Ovary (tissue), 9 donors: ENCODE results near the gene FRMD4A. TPM values are rescaled to one million over a fixed set of nuclear protein-coding genes. Genes with fewer than 3 reads are reported as not detected.

Experiments used
- DNase-seq, 5 donors: peaks; one replicate each; pipeline ENCODE4 v3.0.0-alpha.2; 2019 to 2020
- H3K27ac ChIP-seq, 2 donors: fragments of 200-600 bp; one replicate each; pipeline versions ENCODE4 v1.5.1 to v1.8.0; 2019 to 2022
- H3K27me3 ChIP-seq: fragments of 200-600 bp; one replicate; pipeline ENCODE4 v1.8.0; 2022
- H3K36me3 ChIP-seq: fragments of 200-600 bp; sonication (generic); one replicate; pipeline ENCODE4 v1.5.1; 2019
- H3K4me1 ChIP-seq: one replicate; pipeline ENCODE4 v1.8.1; 2013; ENCODE audit warnings: mild to moderate bottlenecking, moderate library complexity; ENCODE audit not compliant: insufficient read depth
- H3K4me3 ChIP-seq: fragments of 200-600 bp; sonication (generic); one replicate; pipeline ENCODE4 v1.5.1; 2017
- H3K9me3 ChIP-seq, 2 donors: fragments of 200-600 bp in 1 of 2; sonication (generic) in 1 of 2; one replicate each; pipeline versions ENCODE4 v1.5.1 to v1.8.1; 2013 to 2019; ENCODE audit warnings: mild to moderate bottlenecking in 1 of 2, moderate library complexity in 1 of 2
- EP300 ChIP-seq: sonication (generic); formaldehyde crosslinking; IDR thresholded peaks from one replicate; pipeline ENCODE4 v1.6.1; 2017; ENCODE audit warnings: antibody characterized with exemption
- POLR2A ChIP-seq: fragments of 450-650 bp; IDR thresholded peaks from one replicate; pipeline ENCODE4 v1.6.1; 2017; ENCODE audit warnings: antibody characterized with exemption, mild to moderate bottlenecking, moderate library complexity
- WGBS, 3 donors: extraction: QIAGEN DNeasy Blood & Tissue Kit in 1 of 3; methylation state at CpG; one replicate each; pipeline versions ENCODE4 v1.1.5 to v1.1.7; 2013 to 2017; 5-methylcytosine and 5-hydroxymethylcytosine counted together
- intact Hi-C, 4 donors: fragments of 100-400 bp; cut with DNase I; formaldehyde crosslinking; loops; one replicate each; pipeline versions ENCODE4 v1.11.0 to v1.15.1; 2022 to 2023
- polyA plus RNA-seq, 2 donors: library from polyadenylated mRNA; stranded (reverse); fragments of 200-250 nt in 1 of 2; fragments of 350-450 nt in 1 of 2; fragmentation: Illumina TruSeq in 1 of 2; extraction: RNeasy Lipid Tissue Mini Kit (QIAGEN cat#74804) in 1 of 2; gene quantifications; one replicate each; pipeline ENCODE4 v1.2.3, GENCODE V29; 2013 to 2014
- total RNA-seq, 7 donors: library from RNA; depleted of rRNA in 2 of 7; stranded (reverse); fragments of >200 nt in 2 of 7; fragmentation: NEBNext Ultra II Directional in 3 of 7; extraction: Animal tissue kit (Norgen Biotek cat#: 25700) in 3 of 7; gene quantifications; one replicate each; pipeline versions ENCODE4 v1.1.0 to v1.2.4, GENCODE V29; 2016 to 2023
- TF ChIP-seq, protein P1 (sequence below), 3 donors: fragments of 450-650 bp in 2 of 3; fragments of 200-600 bp in 1 of 3; IDR thresholded peaks; one replicate each; pipeline versions ENCODE4 v1.5.1 to v1.8.0; 2016 to 2022; ENCODE audit warnings: antibody characterized with exemption in 3 of 3, mild to moderate bottlenecking in 1 of 3
- donor health status: DM: no; HTN: no; CAD: no; lungs with moderate emphysema.
- donor health status: DM: no; HTN: no; CAD: no.
- donor health status: Bipolar disorder and iron deficiency.
- donor health status: DM: yes; HTN: yes; CAD: no.
- donor health status: DM: no; HTN: no; CAD: no.
- donor health status: DM: yes; HTN: yes; CAD: no.

Gene FRMD4A
- total and polyA plus RNA-seq, 9 donors, result 5.5 to 24.7 (median 11.3) TPM

DNA sequence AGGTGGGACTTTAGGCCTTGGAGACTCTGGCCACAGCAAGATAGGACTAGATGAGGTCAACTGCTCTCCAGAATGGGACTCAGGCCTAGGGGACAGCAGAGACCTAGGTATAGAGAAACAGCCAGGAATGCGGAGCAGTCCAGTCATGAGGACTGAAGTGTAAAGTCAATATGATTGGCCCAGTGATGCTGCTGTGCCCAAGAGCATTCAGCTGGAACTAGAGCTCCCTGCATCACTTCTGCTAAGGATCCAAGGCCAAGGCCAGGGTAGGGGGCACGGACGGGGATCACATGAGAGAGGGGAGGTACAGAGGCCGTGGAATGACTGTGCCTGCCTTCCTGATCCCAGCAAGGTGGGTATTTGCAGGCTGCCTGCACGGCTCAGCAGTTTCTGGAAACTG is 237.9 kb downstream of the FRMD4A start:
- H3K27me3 ChIP-seq, result no peaks in the 10 kb centered on the region
- 86 to 90% (median 89%) methylated on average over 5 of the region's 5 CpGs for WGBS, 3 donors

DNA sequence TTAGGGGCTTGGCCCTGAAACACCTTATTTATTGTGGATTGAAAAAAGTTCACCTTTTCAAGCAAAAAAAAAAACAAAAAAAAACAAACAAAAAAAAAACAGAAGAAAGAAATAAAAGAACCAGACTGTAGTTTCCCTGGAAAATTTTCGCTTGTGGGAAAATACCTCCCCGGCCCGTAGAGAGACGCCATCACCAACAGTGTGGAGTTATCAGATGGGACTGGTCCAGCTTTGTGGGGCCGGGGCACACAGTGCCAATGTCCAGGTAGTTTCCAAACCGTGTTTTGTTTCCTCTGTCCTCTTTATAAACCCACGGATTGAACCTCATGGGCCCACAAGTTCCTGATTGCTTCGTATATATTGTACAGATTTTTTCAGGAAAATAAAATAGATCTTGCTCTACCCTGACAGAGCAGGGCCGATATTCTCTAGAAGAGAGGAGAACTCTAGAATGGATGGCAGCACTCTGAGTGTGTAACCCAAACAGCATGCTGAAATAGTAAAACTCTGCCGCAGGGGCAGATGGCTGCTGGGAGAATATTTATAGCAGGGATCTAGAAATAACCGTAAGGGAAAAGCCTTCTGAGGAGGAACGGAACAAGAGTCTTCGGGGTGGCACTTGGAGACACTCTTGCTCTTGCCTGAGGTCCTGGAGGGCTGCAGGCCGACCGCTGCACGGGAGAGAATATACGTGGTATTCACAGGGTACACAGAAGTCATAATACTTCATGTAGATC is 241.0 kb downstream of the FRMD4A start:
- Histone ChIP-seq H3K27me3 (no peaks in the 10 kb centered on the region), H3K27ac (no peak overlapping the region), H3K4me3 (no peak overlapping the region), H3K4me1 (peaks cover 2% of the 10 kb centered on the region), H3K9me3 (no peaks in the 10 kb centered on the region), H3K36me3 (no peaks in the 10 kb centered on the region)
- no peak for DNase-seq
- WGBS, 3 donors, result 78 to 83% (median 78%) methylated on average over 17 of the region's 17 CpGs
- intact Hi-C loops, result loop anchor here in 3 of 4 donors (5.0 to 10.0 kb wide), 2 partner anchors 295 to 302 kb away; no protein-coding TSS in a partner anchor
- TF ChIP-seq POLR2A (no peak), EP300 (no peak)

More for the DNA sequence above, 237.9 kb downstream of the FRMD4A start:
- TF ChIP-seq, protein P1, sequence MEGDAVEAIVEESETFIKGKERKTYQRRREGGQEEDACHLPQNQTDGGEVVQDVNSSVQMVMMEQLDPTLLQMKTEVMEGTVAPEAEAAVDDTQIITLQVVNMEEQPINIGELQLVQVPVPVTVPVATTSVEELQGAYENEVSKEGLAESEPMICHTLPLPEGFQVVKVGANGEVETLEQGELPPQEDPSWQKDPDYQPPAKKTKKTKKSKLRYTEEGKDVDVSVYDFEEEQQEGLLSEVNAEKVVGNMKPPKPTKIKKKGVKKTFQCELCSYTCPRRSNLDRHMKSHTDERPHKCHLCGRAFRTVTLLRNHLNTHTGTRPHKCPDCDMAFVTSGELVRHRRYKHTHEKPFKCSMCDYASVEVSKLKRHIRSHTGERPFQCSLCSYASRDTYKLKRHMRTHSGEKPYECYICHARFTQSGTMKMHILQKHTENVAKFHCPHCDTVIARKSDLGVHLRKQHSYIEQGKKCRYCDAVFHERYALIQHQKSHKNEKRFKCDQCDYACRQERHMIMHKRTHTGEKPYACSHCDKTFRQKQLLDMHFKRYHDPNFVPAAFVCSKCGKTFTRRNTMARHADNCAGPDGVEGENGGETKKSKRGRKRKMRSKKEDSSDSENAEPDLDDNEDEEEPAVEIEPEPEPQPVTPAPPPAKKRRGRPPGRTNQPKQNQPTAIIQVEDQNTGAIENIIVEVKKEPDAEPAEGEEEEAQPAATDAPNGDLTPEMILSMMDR (IDR thresholded peaks at IDR 0.05), result no peak
- TF ChIP-seq POLR2A, result no peak
- TF ChIP-seq EP300, result no peak
- H3K27ac ChIP-seq, result no peak overlapping the region
- no peak for DNase-seq
- no peak overlapping the region for H3K4me3 ChIP-seq
- no peaks in the 10 kb centered on the region for H3K36me3 ChIP-seq
- intact Hi-C loops, result loop anchor here in 3 of 4 donors (5.0 to 10.0 kb wide), 2 partner anchors 298 to 305 kb away; no protein-coding TSS in a partner anchor
- peaks cover 2% of the 10 kb centered on the region for H3K4me1 ChIP-seq
- no peaks in the 10 kb centered on the region for H3K9me3 ChIP-seq

DNA sequence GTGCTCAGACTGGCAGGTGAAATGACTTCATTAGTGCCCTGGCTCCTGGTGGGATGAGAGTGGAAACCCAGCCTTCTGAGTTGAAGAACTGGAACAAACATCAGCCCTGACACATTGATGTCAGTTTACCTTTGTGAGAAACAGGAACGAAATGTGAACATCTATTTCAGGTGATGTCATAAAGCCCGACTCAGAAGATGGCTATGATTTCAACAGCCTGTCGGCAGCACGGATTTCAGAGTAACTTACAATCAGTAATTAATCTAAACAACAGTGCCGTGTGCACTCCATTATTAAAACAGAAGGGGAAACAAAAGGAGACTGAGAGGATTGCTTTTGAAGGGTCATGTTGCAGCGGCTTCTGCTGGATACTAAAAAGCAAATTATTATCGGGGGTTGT is 243.2 kb downstream of the FRMD4A start:
- WGBS, 3 donors, result 55 to 83% (median 65%) methylated on average over 7 of the region's 7 CpGs

DNA sequence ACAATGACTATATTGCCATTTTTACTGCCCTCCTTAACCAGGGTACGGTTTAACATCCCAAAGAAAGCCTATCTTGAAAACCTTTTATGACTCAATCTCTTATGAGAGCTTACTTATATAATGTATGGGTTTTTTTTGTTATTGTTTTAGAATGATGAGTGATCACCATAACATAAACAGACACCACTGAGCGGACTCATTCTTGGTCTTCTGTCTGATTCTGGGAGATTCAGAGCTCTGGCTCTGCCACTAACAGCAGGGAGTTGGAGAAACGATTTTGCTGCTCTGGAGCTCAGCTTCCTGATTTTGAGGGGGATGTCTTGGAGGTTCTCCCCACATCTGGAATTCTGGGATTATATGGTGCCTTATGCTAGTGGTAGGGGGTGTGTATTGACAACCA is 244.1 kb downstream of the FRMD4A start:
- H3K9me3 ChIP-seq, result no peaks in the 10 kb centered on the region
- no peak for DNase-seq
- H3K4me1 ChIP-seq, result peaks cover 2% of the 10 kb centered on the region
- TF ChIP-seq, protein P1 (IDR thresholded peaks at IDR 0.05), result no peak
- no peak for TF ChIP-seq POLR2A
- TF ChIP-seq EP300, result no peak
- WGBS, 3 donors, result 70 to 79% (median 75%) methylated on average over 3 of the region's 3 CpGs
- intact Hi-C loops, result no loop called here
- no peak overlapping the region for H3K4me3 ChIP-seq
- H3K27me3 ChIP-seq, result no peaks in the 10 kb centered on the region
- H3K27ac ChIP-seq, result no peak overlapping the region
- no peaks in the 10 kb centered on the region for H3K36me3 ChIP-seq

More for the DNA sequence above, 243.2 kb downstream of the FRMD4A start:
- intact Hi-C loops, result no loop called here
- Histone ChIP-seq H3K4me3 (no peak overlapping the region), H3K9me3 (no peaks in the 10 kb centered on the region), H3K36me3 (no peaks in the 10 kb centered on the region), H3K4me1 (peaks cover 2% of the 10 kb centered on the region), H3K27ac (no peak overlapping the region), H3K27me3 (no peaks in the 10 kb centered on the region)
- DNase-seq, result no peak
- TF ChIP-seq, protein P1 (IDR thresholded peaks at IDR 0.05), result no peak
- no peak for TF ChIP-seq POLR2A
- TF ChIP-seq EP300, result no peak

DNA sequence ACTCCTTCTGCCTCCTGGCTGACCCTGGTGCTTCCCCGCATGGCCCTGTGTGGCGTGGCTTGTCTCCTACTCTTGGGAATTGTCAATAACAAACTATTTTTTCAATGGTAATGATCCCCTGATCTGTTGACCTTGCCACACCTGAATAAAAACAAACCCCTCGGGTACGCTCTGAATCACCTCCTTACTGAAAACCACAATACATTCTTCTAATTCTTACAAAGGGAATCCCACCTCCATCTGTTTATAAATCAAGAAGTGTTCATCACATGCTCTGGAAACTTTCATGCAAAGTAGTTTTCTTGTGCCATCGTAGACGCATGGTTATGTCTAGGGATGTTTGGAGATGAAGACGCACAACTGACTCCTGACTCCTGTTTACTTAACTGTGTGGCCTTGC is 245.8 kb downstream of the FRMD4A start:
- intact Hi-C loops, result loop anchor here in 1 of 4 donors (5.0 kb wide), 1 partner anchor 293 kb away; no protein-coding TSS in a partner anchor

More for the DNA sequence above, 245.8 kb downstream of the FRMD4A start:
- H3K4me3 ChIP-seq, result no peak overlapping the region
- TF ChIP-seq, protein P1 (IDR thresholded peaks at IDR 0.05), result no peak
- no peak for TF ChIP-seq POLR2A
- TF ChIP-seq EP300, result no peak
- H3K4me1 ChIP-seq, result peaks cover 2% of the 10 kb centered on the region
- no peak overlapping the region for H3K27ac ChIP-seq
- no peaks in the 10 kb centered on the region for H3K9me3 ChIP-seq
- no peaks in the 10 kb centered on the region for H3K36me3 ChIP-seq
- H3K27me3 ChIP-seq, result no peaks in the 10 kb centered on the region
- DNase-seq, result no peak
- 86 to 91% (median 86%) methylated on average over 7 of the region's 7 CpGs for WGBS, 3 donors
